ENCODE measurements around the gene ARHGAP22.

The ARHGAP22 gene

DNA sequence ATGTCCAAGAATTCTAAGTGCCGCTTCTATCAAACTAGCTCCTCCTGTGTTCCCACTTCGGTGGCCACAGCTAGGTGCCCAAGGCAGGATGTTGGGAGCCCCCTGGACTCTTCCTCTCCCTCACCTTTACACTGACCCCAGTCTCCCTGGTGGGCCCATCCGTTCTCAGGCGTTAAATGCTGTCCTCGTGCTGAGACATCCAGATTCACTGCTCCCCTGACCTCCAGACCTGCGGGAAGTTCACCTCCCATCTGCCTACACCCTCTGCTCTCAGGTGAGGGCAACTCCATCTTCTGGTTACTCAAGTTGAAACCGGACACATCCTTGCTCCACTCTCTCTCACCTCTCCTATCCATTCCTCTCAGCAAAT, 114.3 kb downstream of the ARHGAP22 start:
- FAIRE-seq (no peak), DNase-seq (ENCODE audit: insufficient read length, low spot score) (no peak)
- TF ChIP-seq POU2F2 (IDR thresholded peaks at IDR 0.05; ENCODE audit: low read depth, low read length) (no peak), POLR2AphosphoS5 (IDR thresholded peaks at IDR 0.05; ENCODE audit: low read depth, low read length) (no peak), POLR2A (IDR thresholded peaks at IDR 0.05; ENCODE audit: low read depth, low read length) (no peak), TAF1 (IDR thresholded peaks at IDR 0.05; ENCODE audit: low read depth, low read length) (no peak), PAX5 (IDR thresholded peaks at IDR 0.05; ENCODE audit: insufficient read depth, low read length, severe bottlenecking) (no peak), SPI1 (IDR thresholded peaks at IDR 0.05; ENCODE audit: low read depth, low read length) (no peak)

DNA sequence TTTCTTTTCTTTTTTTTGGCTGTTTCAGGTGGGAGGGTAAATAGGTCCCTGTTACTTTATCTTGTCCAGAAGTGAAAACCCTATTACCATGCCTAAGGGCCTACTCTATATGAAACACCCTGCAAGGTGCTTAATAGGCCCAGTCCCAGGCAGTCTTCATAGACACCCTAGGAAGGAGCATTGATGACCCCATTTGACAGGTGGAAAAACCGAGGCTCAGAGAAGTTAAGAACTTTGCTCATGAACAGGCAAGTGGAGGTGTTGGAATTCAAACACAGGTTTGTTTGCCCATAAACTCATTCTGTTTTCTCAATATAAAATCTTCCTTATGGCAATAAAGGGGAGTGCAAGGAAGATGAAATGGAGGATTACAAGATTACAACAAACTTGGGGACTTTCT, 115.8 kb downstream of the ARHGAP22 start:
- TF ChIP-seq SPI1 (IDR thresholded peaks at IDR 0.05; ENCODE audit: low read depth, low read length) (no peak), POLR2AphosphoS5 (IDR thresholded peaks at IDR 0.05; ENCODE audit: low read depth, low read length) (no peak), PAX5 (IDR thresholded peaks at IDR 0.05; ENCODE audit: insufficient read depth, low read length, severe bottlenecking) (no peak), POU2F2 (IDR thresholded peaks at IDR 0.05; ENCODE audit: low read depth, low read length) (no peak), TAF1 (IDR thresholded peaks at IDR 0.05; ENCODE audit: low read depth, low read length) (no peak), POLR2A (IDR thresholded peaks at IDR 0.05; ENCODE audit: low read depth, low read length) (no peak)
- FAIRE-seq (no peak), DNase-seq (ENCODE audit: insufficient read length, low spot score) (no peak)

DNA sequence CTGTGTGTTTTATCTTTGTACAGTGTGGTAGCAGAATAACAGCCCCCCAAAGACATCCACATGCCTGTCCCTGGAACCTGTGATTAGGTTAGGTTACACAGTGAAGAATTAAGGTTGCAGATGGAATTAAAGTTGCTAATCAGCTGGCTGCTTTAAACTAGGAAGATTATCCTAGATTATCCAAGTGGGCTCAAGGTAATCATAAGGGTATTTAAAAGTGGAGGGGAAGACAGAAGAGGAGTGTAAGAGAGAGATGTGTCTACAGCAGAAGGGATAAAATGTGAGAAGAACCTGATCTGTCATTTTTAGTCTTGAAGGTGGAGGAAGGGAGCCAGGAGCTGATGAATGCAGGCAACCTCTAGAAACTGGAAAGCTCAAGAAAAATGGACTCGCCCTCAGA, 117.6 kb downstream of the ARHGAP22 start:
- DNase-seq (ENCODE audit: insufficient read length, low spot score) (no peak), FAIRE-seq (no peak)
- no peak for TF ChIP-seq POLR2A (IDR thresholded peaks at IDR 0.05; ENCODE audit: low read depth, low read length)
- no peak for TF ChIP-seq TAF1 (IDR thresholded peaks at IDR 0.05; ENCODE audit: low read depth, low read length)
- no peak for TF ChIP-seq POU2F2 (IDR thresholded peaks at IDR 0.05; ENCODE audit: low read depth, low read length)
- TF ChIP-seq PAX5 (IDR thresholded peaks at IDR 0.05; ENCODE audit: insufficient read depth, low read length, severe bottlenecking): no peak
- no peak for TF ChIP-seq SPI1 (IDR thresholded peaks at IDR 0.05; ENCODE audit: low read depth, low read length)
- no peak for TF ChIP-seq POLR2AphosphoS5 (IDR thresholded peaks at IDR 0.05; ENCODE audit: low read depth, low read length)

GRCh38 chr10:48485711-48486110, 119.2 kb downstream of the ARHGAP22 start:
- DNase-seq (ENCODE audit: insufficient read length, low spot score): no peak
- FAIRE-seq: no peak
- TF ChIP-seq POU2F2 (IDR thresholded peaks at IDR 0.05; ENCODE audit: low read depth, low read length) (no peak), PAX5 (IDR thresholded peaks at IDR 0.05; ENCODE audit: insufficient read depth, low read length, severe bottlenecking) (no peak), SPI1 (IDR thresholded peaks at IDR 0.05; ENCODE audit: low read depth, low read length) (no peak), POLR2A (IDR thresholded peaks at IDR 0.05; ENCODE audit: low read depth, low read length) (no peak), POLR2AphosphoS5 (IDR thresholded peaks at IDR 0.05; ENCODE audit: low read depth, low read length) (no peak), TAF1 (IDR thresholded peaks at IDR 0.05; ENCODE audit: low read depth, low read length) (no peak)

DNA sequence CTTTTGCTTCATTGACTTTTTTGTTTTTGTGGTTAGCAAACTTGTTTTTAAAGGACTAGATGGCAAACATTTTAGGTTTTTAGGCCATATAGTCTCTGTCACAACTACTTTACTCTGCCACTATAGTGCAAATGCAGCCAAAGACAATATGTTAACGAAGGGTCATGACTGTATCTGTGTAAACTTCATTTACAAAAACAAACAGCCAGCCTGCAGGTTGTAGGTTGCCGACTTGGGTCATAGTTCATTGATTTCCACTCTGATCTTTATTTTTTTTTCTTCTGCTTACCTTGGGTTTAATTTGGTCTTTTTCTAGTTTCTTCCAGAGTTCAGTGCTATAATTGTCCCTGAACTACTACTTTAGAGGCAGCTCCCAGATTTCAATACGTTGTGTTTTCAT, 120.0 kb downstream of the ARHGAP22 start:
- DNase-seq (ENCODE audit: insufficient read length, low spot score) (no peak), FAIRE-seq (no peak)
- TF ChIP-seq TAF1 (IDR thresholded peaks at IDR 0.05; ENCODE audit: low read depth, low read length) (no peak), POLR2AphosphoS5 (IDR thresholded peaks at IDR 0.05; ENCODE audit: low read depth, low read length) (no peak)

DNA sequence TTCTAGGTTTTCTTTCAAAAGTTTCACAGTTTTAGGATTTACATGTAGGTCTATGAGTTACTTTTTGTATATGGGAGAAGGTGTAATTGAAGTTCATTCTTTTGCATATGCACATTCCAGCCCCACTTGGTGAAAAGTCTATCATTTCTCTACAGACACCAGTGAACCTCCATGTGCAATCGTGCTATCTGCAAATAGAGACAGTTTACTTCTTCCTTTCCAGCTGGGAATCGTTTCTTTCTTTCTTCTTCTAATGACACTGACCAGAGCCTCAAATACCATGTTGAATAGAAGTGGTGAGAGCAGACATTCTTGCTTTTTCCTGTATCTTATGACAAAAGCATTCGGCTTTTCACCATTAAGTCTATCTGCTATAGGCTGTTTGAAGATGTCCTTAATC, 122.7 kb downstream of the ARHGAP22 start:
- DNase-seq (ENCODE audit: insufficient read length, low spot score) (no peak), FAIRE-seq (no peak)
- no peak for TF ChIP-seq POLR2AphosphoS5 (IDR thresholded peaks at IDR 0.05; ENCODE audit: low read depth, low read length)

GRCh38 chr10:48481385-48481784, 123.5 kb downstream of the ARHGAP22 start:
- no peak for DNase-seq (ENCODE audit: insufficient read length, low spot score)
- TF ChIP-seq PAX5 (IDR thresholded peaks at IDR 0.05; ENCODE audit: insufficient read depth, low read length, severe bottlenecking) (no peak), TAF1 (IDR thresholded peaks at IDR 0.05; ENCODE audit: low read depth, low read length) (no peak), POU2F2 (IDR thresholded peaks at IDR 0.05; ENCODE audit: low read depth, low read length) (no peak), POLR2A (IDR thresholded peaks at IDR 0.05; ENCODE audit: low read depth, low read length) (no peak), SPI1 (IDR thresholded peaks at IDR 0.05; ENCODE audit: low read depth, low read length) (no peak), POLR2AphosphoS5 (IDR thresholded peaks at IDR 0.05; ENCODE audit: low read depth, low read length) (no peak)
- no peak for FAIRE-seq

DNA sequence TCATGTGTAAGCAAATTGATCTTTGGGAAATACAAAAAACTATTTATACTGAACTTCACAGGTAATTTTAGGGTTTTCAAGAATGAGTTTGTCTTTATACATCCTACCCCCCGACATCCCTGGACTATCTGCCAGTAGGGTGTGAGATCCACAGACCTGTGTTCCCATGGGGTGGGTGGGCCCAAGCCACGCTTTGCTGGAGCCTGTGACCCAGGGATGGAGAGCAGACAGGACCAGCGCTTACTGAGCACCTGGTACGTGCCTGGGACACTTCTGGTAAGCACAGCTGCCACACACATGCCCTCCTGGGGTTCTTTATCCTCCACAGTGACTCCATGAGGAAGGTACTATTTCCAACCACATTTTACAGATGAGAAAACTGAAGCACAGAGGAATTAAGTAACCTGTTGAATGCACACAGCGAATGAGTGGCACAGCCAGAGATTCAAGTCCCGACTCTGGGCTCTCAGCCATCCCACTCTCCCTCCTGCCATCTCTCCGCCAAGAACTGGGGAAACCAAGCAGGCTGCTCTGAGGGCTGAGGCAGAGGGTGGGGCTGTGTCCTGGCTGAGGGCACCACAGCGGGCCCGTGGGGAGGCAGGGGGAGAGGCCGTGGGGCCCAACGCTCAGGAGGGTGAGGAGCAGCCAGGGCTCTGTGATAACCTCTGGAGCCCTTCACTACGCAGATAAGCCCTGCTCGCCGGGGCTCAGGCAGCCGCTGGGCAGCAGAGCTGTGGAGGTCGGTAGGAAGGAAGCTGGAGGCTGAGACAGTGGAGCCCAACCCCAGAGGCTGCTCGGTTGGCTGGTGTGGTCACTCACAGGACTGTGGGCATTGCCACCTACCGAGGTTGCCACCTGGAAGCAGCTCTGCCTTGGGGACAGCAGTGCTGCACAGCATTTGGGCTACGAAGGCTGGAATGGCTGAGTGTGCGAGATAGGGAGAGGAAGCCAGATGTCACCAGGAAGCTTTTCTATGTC, 124.2 kb downstream of the ARHGAP22 start:
- FAIRE-seq (no peak), DNase-seq (ENCODE audit: insufficient read length, low spot score) (no peak)

DNA sequence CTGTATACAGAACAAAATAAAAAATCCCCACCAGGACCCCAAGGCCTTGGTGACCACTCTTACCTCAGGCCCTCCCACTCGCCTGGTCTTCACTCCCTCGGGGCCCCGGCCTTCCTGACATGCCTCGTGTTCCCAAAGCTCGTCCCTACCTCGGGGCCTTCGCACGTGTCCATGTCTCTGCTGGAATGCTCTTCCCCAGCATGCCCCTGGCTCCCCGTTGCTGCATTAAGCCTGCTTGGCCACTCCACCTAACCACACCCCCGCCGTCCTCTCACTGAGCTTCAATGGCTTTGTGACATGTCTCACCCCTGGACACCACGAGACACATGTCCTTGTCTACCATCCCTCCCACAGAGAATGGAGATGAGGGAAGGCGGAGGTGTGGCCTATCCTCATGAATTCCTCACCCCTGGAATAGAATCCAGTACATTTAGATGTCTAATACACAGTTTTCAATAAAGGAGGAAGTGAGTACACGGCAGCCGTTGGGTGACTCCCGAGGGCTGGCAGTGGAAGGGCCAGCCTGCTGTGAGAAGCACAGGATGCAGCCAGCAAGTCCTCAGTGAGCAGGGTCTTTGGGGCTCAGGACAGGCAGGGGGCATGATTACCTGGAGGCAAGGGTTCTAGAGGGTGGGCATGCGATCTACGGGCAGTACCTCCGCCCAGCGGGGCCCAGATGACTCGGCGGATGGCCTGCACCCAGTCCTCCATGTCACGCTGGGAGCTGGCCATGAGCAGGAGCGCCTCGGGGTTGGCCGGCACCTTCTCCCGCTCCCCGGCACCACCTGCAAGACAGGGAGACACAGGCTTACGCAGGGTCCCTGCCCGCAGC, 125.7 kb downstream of the ARHGAP22 start:
- FAIRE-seq (no peak), DNase-seq (ENCODE audit: insufficient read length, low spot score) (no peak)
- no peak for TF ChIP-seq SPI1 (IDR thresholded peaks at IDR 0.05; ENCODE audit: low read depth, low read length)

More for the DNA sequence above, 124.2 kb downstream of the ARHGAP22 start:
- no peak for TF ChIP-seq POU2F2 (IDR thresholded peaks at IDR 0.05; ENCODE audit: low read depth, low read length)
- no peak for TF ChIP-seq POLR2A (IDR thresholded peaks at IDR 0.05; ENCODE audit: low read depth, low read length)
- no peak for TF ChIP-seq PAX5 (IDR thresholded peaks at IDR 0.05; ENCODE audit: insufficient read depth, low read length, severe bottlenecking)
- no peak for TF ChIP-seq SPI1 (IDR thresholded peaks at IDR 0.05; ENCODE audit: low read depth, low read length)
- TF ChIP-seq TAF1 (IDR thresholded peaks at IDR 0.05; ENCODE audit: low read depth, low read length): no peak
- TF ChIP-seq POLR2AphosphoS5 (IDR thresholded peaks at IDR 0.05; ENCODE audit: low read depth, low read length): no peak

- FAIRE-seq (no peak), DNase-seq (ENCODE audit: insufficient read length, low spot score) (no peak)
- no peak for TF ChIP-seq POLR2A (IDR thresholded peaks at IDR 0.05; ENCODE audit: low read depth, low read length)
- no peak for TF ChIP-seq PAX5 (IDR thresholded peaks at IDR 0.05; ENCODE audit: insufficient read depth, low read length, severe bottlenecking)
- TF ChIP-seq SPI1 (IDR thresholded peaks at IDR 0.05; ENCODE audit: low read depth, low read length): no peak
- TF ChIP-seq TAF1 (IDR thresholded peaks at IDR 0.05; ENCODE audit: low read depth, low read length): no peak
- TF ChIP-seq POLR2AphosphoS5 (IDR thresholded peaks at IDR 0.05; ENCODE audit: low read depth, low read length): no peak
- TF ChIP-seq POU2F2 (IDR thresholded peaks at IDR 0.05; ENCODE audit: low read depth, low read length): no peak
These were observed 126.4 kb downstream of the ARHGAP22 start for GRCh38 chr10:48478469-48478868.
